MG63 (cell line): ENCODE results near the gene HRCT1. TPM values are rescaled to one million over a fixed set of nuclear protein-coding genes. Genes with fewer than 3 reads are reported as not detected.
"Not testable (repeated sequence)": the region's sequence is repeated elsewhere in the genome, so short reads cannot be mapped to it uniquely, and the experiment has no call there.

Source experiments
- DNase-seq: peaks from one replicate; pipeline ENCODE4 v3.0.0-alpha.2; 2020
- H3K27me3 ChIP-seq: fragments of 250-450 bp; sonication (Bioruptor Pico); 2 replicates; pipeline ENCODE4 v1.5.1; 2020; ENCODE audit warnings: mild to moderate bottlenecking, moderate library complexity
- H3K36me3 ChIP-seq: fragments of 250-450 bp; sonication (Bioruptor Pico); 2 replicates; pipeline ENCODE4 v1.5.1; 2020; ENCODE audit warnings: mild to moderate bottlenecking, moderate library complexity
- H3K4me3 ChIP-seq: fragments of 250-450 bp; sonication (Bioruptor Pico); 2 replicates; pipeline ENCODE4 v1.5.1; 2020; ENCODE audit warnings: mild to moderate bottlenecking, moderate library complexity
- H3K9me3 ChIP-seq: fragments of 250-450 bp; sonication (Bioruptor Pico); 2 replicates; pipeline ENCODE4 v1.5.1; 2020; ENCODE audit warnings: mild to moderate bottlenecking, moderate library complexity
- total RNA-seq: library from RNA; depleted of rRNA; stranded (reverse); fragments of >200 nt; shearing (Covaris generic); gene quantifications from 2 replicates; pipeline ENCODE4 v1.2.3, GENCODE V29; 2014; ENCODE audit warnings: low replicate concordance

The HRCT1 gene
- total RNA-seq, 1 experiment from 2014 or later: 617 TPM

GRCh38 chr9:35909687-35910612 lies 3.9 kb downstream of the HRCT1 start:
- Histone ChIP-seq H3K4me3 (no peak overlapping the region), H3K9me3 (no peaks in the 10 kb centered on the region), H3K36me3 (peaks cover 58% of the 10 kb centered on the region), H3K27me3 (no peaks in the 10 kb centered on the region)
- DNase-seq: no peak

- DNase-seq: peak; percentile 71
- no peak overlapping the region for H3K4me3 ChIP-seq
- H3K27me3 ChIP-seq: no peaks in the 10 kb centered on the region
- no peaks in the 10 kb centered on the region for H3K9me3 ChIP-seq
- H3K36me3 ChIP-seq: peaks cover 58% of the 10 kb centered on the region
Observed at GRCh38 chr9:35910613-35911359, 4.8 kb downstream of the HRCT1 start.

GRCh38 chr9:35911690-35912089 lies 5.7 kb downstream of the HRCT1 start:
- peaks cover 56% of the 10 kb centered on the region for H3K36me3 ChIP-seq
- no peak for DNase-seq
- no peak overlapping the region for H3K4me3 ChIP-seq
- H3K27me3 ChIP-seq: no peaks in the 10 kb centered on the region
- no peaks in the 10 kb centered on the region for H3K9me3 ChIP-seq

- Histone ChIP-seq H3K36me3 (peaks cover 51% of the 10 kb centered on the region), H3K27me3 (no peaks in the 10 kb centered on the region)
- no peak for DNase-seq
Observed at GRCh38 chr9:35912791-35913400, 6.9 kb downstream of the HRCT1 start.

GRCh38 chr9:35913429-35913828 lies 7.4 kb downstream of the HRCT1 start:
- peaks cover 47% of the 10 kb centered on the region for H3K36me3 ChIP-seq
- H3K4me3 ChIP-seq, H3K27me3 ChIP-seq, DNase-seq, H3K9me3 ChIP-seq: not testable (repeated sequence)

More at GRCh38 chr9:35912791-35913400, 6.9 kb downstream of the HRCT1 start:
- Histone ChIP-seq H3K9me3 (no peaks in the 10 kb centered on the region), H3K4me3 (no peak overlapping the region)

GRCh38 chr9:35914301-35914807 lies 8.4 kb downstream of the HRCT1 start:
- peaks cover 38% of the 10 kb centered on the region for H3K36me3 ChIP-seq
- H3K4me3 ChIP-seq: no peak overlapping the region
- DNase-seq: peak; percentile 70
- H3K27me3 ChIP-seq: no peaks in the 10 kb centered on the region
- H3K9me3 ChIP-seq: no peaks in the 10 kb centered on the region

- H3K9me3 ChIP-seq: no peaks in the 10 kb centered on the region
- no peak overlapping the region for H3K4me3 ChIP-seq
- no peaks in the 10 kb centered on the region for H3K27me3 ChIP-seq
- no peak for DNase-seq
- peaks cover 24% of the 10 kb centered on the region for H3K36me3 ChIP-seq
Observed at GRCh38 chr9:35915681-35916294, 9.8 kb downstream of the HRCT1 start.

- no peaks in the 10 kb centered on the region for H3K27me3 ChIP-seq
- H3K9me3 ChIP-seq: no peaks in the 10 kb centered on the region
- H3K36me3 ChIP-seq: peaks cover 9% of the 10 kb centered on the region
- H3K4me3 ChIP-seq: no peak overlapping the region
- no peak for DNase-seq
Observed at GRCh38 chr9:35917261-35917660, 11.3 kb downstream of the HRCT1 start.

GRCh38 chr9:35918780-35919179 lies 12.8 kb downstream of the HRCT1 start:
- H3K9me3 ChIP-seq: no peaks in the 10 kb centered on the region
- H3K36me3 ChIP-seq: no peaks in the 10 kb centered on the region
- no peak overlapping the region for H3K4me3 ChIP-seq
- no peak for DNase-seq
- no peaks in the 10 kb centered on the region for H3K27me3 ChIP-seq

GRCh38 chr9:35919212-35920008 lies 13.4 kb downstream of the HRCT1 start:
- DNase-seq: no peak

GRCh38 chr9:35920051-35920620 lies 14.1 kb downstream of the HRCT1 start:
- Histone ChIP-seq H3K27me3 (no peaks in the 10 kb centered on the region), H3K4me3 (no peak overlapping the region), H3K9me3 (no peaks in the 10 kb centered on the region), H3K36me3 (no peaks in the 10 kb centered on the region)
- no peak for DNase-seq

More at GRCh38 chr9:35919212-35920008, 13.4 kb downstream of the HRCT1 start:
- H3K9me3 ChIP-seq: no peaks in the 10 kb centered on the region
- no peaks in the 10 kb centered on the region for H3K36me3 ChIP-seq
- H3K27me3 ChIP-seq: no peaks in the 10 kb centered on the region
- H3K4me3 ChIP-seq: no peak overlapping the region

GRCh38 chr9:35923598-35923926 lies 17.6 kb downstream of the HRCT1 start:
- H3K4me3 ChIP-seq: no peak overlapping the region
- no peak for DNase-seq
- no peaks in the 10 kb centered on the region for H3K27me3 ChIP-seq
- H3K36me3 ChIP-seq: no peaks in the 10 kb centered on the region
- no peaks in the 10 kb centered on the region for H3K9me3 ChIP-seq

- DNase-seq: peak; percentile 98
- H3K4me3 ChIP-seq: peak overlapping the region; percentile 2
- H3K27me3 ChIP-seq: no peaks in the 10 kb centered on the region
- H3K36me3 ChIP-seq: no peaks in the 10 kb centered on the region
- no peaks in the 10 kb centered on the region for H3K9me3 ChIP-seq
Observed at GRCh38 chr9:35923927-35924763, 18.1 kb downstream of the HRCT1 start.

GRCh38 chr9:35928591-35929452 lies 22.8 kb downstream of the HRCT1 start:
- H3K4me3 ChIP-seq: no peak overlapping the region
- no peaks in the 10 kb centered on the region for H3K36me3 ChIP-seq
- no peaks in the 10 kb centered on the region for H3K27me3 ChIP-seq
- DNase-seq: peak; percentile 80
- H3K9me3 ChIP-seq: no peaks in the 10 kb centered on the region
